OCI-LY7 (cell line): Measurements from ENCODE around the gene CNDP1.

ENCODE experiments used
- EZH2phosphoT487 ChIP-seq: fragments of 200-600 bp; sonication (generic); IDR thresholded peaks from 2 replicates; pipeline ENCODE4 v1.6.1; 2018; ENCODE audit warnings: low read depth, borderline replicate concordance, mild to moderate bottlenecking, mixed run types, antibody characterized with exemption, low read length, moderate library complexity, mixed read lengths
- TF ChIP-seq, protein P1 (sequence below): fragments of 200-600 bp; sonication (generic); conservative IDR thresholded peaks from 2 replicates; pipeline ENCODE4 v1.5.1; 2014; ENCODE audit warnings: mild to moderate bottlenecking, antibody characterized with exemption, low read length, moderate library complexity, mixed read lengths

DNA sequence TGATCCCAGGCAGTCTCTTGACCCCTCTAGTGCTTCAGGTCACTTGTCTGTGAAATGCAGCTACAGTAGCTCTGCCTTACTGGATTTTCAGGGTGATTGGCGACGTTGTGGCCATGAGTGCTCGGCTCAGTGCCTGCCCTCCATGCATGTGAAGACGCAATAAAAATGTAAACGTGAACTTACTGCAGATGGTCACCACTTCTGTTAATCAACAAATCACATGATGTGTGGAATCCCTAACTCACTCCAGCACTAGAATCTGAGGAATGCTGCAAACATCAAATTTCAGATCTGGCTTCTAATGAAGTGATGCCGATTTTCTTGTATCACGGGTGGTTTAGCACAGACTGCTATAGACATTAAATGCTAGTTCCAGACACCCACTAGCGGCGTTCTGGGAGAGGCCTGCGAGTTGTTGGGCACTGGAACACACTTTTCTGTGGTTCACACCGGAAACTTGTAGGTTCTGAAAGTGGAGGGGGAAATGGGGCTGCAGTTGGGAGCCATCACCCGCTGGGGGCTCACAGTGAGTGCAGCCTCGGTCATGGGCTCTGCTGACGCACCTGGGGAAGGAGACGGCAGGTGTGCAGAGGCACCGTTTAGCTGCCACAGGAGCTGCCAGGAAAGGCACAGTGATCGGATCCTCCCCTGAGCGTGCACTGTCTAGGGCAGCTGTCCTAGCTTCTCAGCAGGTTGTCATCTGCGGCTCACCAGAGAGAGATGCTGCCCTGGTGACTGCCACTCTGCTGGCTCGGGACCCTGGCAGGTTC lies 6.5 kb downstream of the CNDP1 start:
- TF ChIP-seq EZH2phosphoT487: no peak
- TF ChIP-seq, protein P1, sequence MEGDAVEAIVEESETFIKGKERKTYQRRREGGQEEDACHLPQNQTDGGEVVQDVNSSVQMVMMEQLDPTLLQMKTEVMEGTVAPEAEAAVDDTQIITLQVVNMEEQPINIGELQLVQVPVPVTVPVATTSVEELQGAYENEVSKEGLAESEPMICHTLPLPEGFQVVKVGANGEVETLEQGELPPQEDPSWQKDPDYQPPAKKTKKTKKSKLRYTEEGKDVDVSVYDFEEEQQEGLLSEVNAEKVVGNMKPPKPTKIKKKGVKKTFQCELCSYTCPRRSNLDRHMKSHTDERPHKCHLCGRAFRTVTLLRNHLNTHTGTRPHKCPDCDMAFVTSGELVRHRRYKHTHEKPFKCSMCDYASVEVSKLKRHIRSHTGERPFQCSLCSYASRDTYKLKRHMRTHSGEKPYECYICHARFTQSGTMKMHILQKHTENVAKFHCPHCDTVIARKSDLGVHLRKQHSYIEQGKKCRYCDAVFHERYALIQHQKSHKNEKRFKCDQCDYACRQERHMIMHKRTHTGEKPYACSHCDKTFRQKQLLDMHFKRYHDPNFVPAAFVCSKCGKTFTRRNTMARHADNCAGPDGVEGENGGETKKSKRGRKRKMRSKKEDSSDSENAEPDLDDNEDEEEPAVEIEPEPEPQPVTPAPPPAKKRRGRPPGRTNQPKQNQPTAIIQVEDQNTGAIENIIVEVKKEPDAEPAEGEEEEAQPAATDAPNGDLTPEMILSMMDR: no peak
